OCI-LY1 (cell line): ENCODE measurements around the gene MBD6.

Experiments used
- EZH2 ChIP-seq: fragments of 200-600 bp; sonication (generic), shearing (Covaris generic); IDR thresholded peaks from 2 replicates; pipeline ENCODE4 v1.8.0; 2017; ENCODE audit warnings: borderline replicate concordance, mixed run types, mild to moderate bottlenecking, antibody characterized with exemption, low read length, moderate library complexity, mixed read lengths
- TF ChIP-seq, protein P1 (sequence below): fragments of 200-600 bp; sonication (generic), shearing (Covaris generic); IDR thresholded peaks from 2 replicates; pipeline ENCODE4 v1.5.1; 2017; ENCODE audit warnings: mild to moderate bottlenecking, antibody characterized with exemption, low read length, moderate library complexity, mixed read lengths

DNA sequence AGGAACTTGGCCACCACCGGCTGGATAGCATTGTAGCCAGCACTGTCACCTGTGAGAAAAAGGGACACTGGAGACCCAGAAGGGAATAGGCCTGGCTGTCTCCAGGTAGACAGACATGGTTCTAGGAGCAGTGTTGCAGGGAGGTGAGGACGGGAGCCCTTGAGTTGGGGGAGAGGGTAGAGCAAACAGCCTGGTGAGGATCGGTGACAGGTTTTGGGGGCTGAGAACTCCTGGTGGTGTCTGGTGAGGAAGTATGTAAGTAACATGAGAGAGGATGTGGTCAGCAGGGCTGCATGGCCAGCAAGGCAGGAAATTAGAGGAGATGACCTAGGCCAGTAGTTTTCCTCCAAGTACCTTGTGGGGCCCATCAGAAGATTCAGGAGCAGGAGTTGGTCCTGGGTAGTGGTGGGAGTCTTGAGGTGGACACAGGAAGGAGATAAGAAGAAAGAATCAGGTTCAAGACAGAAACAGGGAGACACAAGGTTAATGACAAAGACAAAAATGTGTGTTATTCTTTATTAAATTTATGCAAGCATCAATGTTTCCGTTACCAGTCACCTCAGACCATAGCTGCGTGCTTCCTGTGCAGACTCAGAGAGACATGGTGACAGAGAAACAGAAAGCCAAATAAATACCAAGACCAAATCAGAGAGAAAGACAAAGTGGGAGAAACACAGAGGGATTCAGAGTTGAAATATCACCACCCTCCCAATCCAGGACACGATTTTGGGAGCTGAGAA lies 43.1 kb upstream of the MBD6 start, which contains the start of gene ARHGAP9:
- TF ChIP-seq, protein P1, sequence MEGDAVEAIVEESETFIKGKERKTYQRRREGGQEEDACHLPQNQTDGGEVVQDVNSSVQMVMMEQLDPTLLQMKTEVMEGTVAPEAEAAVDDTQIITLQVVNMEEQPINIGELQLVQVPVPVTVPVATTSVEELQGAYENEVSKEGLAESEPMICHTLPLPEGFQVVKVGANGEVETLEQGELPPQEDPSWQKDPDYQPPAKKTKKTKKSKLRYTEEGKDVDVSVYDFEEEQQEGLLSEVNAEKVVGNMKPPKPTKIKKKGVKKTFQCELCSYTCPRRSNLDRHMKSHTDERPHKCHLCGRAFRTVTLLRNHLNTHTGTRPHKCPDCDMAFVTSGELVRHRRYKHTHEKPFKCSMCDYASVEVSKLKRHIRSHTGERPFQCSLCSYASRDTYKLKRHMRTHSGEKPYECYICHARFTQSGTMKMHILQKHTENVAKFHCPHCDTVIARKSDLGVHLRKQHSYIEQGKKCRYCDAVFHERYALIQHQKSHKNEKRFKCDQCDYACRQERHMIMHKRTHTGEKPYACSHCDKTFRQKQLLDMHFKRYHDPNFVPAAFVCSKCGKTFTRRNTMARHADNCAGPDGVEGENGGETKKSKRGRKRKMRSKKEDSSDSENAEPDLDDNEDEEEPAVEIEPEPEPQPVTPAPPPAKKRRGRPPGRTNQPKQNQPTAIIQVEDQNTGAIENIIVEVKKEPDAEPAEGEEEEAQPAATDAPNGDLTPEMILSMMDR = no peak
- no peak for TF ChIP-seq EZH2
